ENCODE data around the gene GLIS1.

DNA sequence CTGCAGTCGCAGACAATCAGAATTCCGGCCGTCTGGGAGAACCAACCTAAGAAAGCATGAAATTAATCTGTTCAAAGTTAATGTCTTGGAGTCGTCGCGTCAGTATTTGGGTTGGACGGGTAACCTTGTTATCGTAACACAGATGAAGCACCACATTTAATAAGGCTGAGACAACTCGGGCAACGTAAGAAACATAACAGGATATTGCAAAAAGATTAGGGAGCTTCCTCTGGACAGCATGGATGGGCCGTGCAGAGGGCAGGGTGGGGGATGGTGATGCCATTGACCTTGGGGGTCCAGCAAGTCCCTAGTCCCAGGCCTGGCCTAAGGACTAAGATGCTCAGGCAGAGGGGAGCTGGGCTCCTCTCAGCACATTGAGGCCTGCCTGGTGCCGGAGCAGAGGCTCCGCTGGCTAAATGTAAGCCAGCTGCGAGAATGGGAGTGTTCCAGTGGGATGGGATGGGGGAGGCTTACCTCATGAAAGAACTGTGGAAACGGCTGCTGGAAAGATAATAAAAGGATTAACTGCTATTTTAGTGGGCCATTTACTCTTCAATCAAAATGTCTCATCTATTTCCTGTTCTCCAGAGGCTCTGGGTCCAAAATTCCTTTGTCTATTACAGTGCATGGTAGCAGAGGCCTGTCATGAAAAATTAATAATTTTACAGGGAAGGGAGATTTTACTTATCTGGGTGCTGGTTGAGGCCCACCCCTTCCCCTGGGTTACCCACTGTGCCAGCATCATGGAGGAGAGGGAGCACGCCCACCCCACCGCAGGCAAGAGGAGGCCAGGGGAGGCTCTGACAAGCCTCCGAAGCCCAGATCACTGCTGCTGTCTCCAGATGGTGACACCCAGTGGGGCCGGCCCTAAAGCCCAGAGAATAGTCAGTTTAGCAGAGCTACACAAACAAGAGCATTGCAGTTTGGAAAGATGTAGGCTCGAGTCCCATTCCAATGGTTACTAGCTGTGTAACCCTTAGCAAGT is 148.1 kb downstream of the GLIS1 start:
- TF ChIP-seq FOXP2 (optimal IDR thresholded peaks at IDR 0.05; ENCODE audit: control extremely low read depth, extremely low read length, insufficient read depth): no peak
- no peak for TF ChIP-seq EZH2 (IDR thresholded peaks at IDR 0.05)
- no peak for TF ChIP-seq POLR2AphosphoS5 (IDR thresholded peaks at IDR 0.05; ENCODE audit: borderline replicate concordance, low read depth, low read length)

All from SK-N-MC (cell line).